HepG2 (cell line): ENCODE data around the gene CR1L. TPM values are rescaled to one million over a fixed set of nuclear protein-coding genes. Genes with fewer than 3 reads are reported as not detected.

Experiments used
- CENPT ChIP-seq: sonication (generic); formaldehyde crosslinking; IDR thresholded peaks from 2 replicates; pipeline ENCODE4 v1.8.0; 2022; ENCODE audit warnings: low read depth, mild to moderate bottlenecking, moderate library complexity, missing genetic modification reagents
- FOXJ3 ChIP-seq: sonication (generic); formaldehyde crosslinking; IDR thresholded peaks from 2 replicates; pipeline ENCODE4 v1.4.0; 2020; ENCODE audit warnings: missing genetic modification reagents, mild to moderate bottlenecking, borderline replicate concordance
- GABPB1 ChIP-seq: IDR thresholded peaks from 2 replicates; pipeline ENCODE4 v1.6.1; 2016; ENCODE audit warnings: mild to moderate bottlenecking, missing genetic modification reagents, moderate library complexity, missing compliant biosample characterization
- HOXA7 ChIP-seq: sonication (generic); formaldehyde crosslinking; IDR thresholded peaks from 2 replicates; pipeline ENCODE4 v1.8.1; 2022; ENCODE audit warnings: mild to moderate bottlenecking, missing genetic modification reagents, moderate library complexity
- KDM2A ChIP-seq: sonication (generic); formaldehyde crosslinking; IDR thresholded peaks from 2 replicates; pipeline ENCODE4 v1.4.0; 2020; ENCODE audit warnings: low read depth, missing genetic modification reagents, borderline replicate concordance
- KLF15 ChIP-seq: sonication (generic); formaldehyde crosslinking; IDR thresholded peaks from 2 replicates; pipeline ENCODE4 v1.8.1; 2023; ENCODE audit warnings: borderline replicate concordance, mild to moderate bottlenecking, inconsistent platforms, missing genetic modification reagents, mixed read lengths
- PAX8 ChIP-seq: sonication (generic); formaldehyde crosslinking; IDR thresholded peaks from 2 replicates; pipeline ENCODE4 v1.8.0; 2022; ENCODE audit warnings: mild to moderate bottlenecking, missing genetic modification reagents, borderline replicate concordance
- PRMT3 ChIP-seq: sonication (generic); formaldehyde crosslinking; IDR thresholded peaks from 2 replicates; pipeline ENCODE4 v1.8.1; 2022; ENCODE audit warnings: low read depth, mild to moderate bottlenecking, moderate library complexity, missing genetic modification reagents, borderline replicate concordance
- RARG ChIP-seq: sonication (generic); formaldehyde crosslinking; IDR thresholded peaks from 2 replicates; pipeline ENCODE4 v1.4.0; 2020; ENCODE audit warnings: low read depth, mild to moderate bottlenecking, missing genetic modification reagents
- RFX1 ChIP-seq: fragments of 450-650 bp; IDR thresholded peaks from 2 replicates; pipeline ENCODE4 v1.6.1; 2017
- SMC3 ChIP-seq: IDR thresholded peaks from 2 replicates; pipeline ENCODE4 v1.6.1; 2011; ENCODE audit warnings: low read length, improper control_type of control experiment
- SOX6 ChIP-seq, 2 experiments: fragments of 450-650 bp in 1 of 2; sonication (generic) in 1 of 2; formaldehyde crosslinking in 1 of 2; IDR thresholded peaks; 2 replicates each; pipeline versions ENCODE4 v1.4.0 to v1.6.1; 2017 to 2020; ENCODE audit warnings: antibody characterized with exemption in 1 of 2, mild to moderate bottlenecking in 1 of 2, missing genetic modification reagents in 1 of 2
- TCF12 ChIP-seq, 2 experiments: fragments of 450-650 bp in 1 of 2; sonication (generic) in 1 of 2; formaldehyde crosslinking in 1 of 2; IDR thresholded peaks; 2 replicates each; pipeline versions ENCODE4 v1.6.1 to v1.8.0; 2017 to 2022; ENCODE audit warnings: antibody characterized with exemption in 1 of 2, mild to moderate bottlenecking in 1 of 2, missing genetic modification reagents in 1 of 2, moderate library complexity in 1 of 2
- ZBTB7A ChIP-seq: sonication (generic); formaldehyde crosslinking; IDR thresholded peaks from 2 replicates; pipeline ENCODE4 v1.8.0; 2022; ENCODE audit warnings: mild to moderate bottlenecking, missing genetic modification reagents
- ZFYVE20 ChIP-seq: sonication (generic); formaldehyde crosslinking; IDR thresholded peaks from 2 replicates; pipeline ENCODE4 v1.8.0; 2023; ENCODE audit warnings: low read depth, mild to moderate bottlenecking, moderate library complexity, missing genetic modification reagents, borderline replicate concordance
- ZNF564 ChIP-seq: sonication (generic); formaldehyde crosslinking; IDR thresholded peaks from 2 replicates; pipeline ENCODE4 v1.8.1; 2023; ENCODE audit warnings: mild to moderate bottlenecking, missing genetic modification reagents
- ZNF724P ChIP-seq: sonication (generic); formaldehyde crosslinking; IDR thresholded peaks from 2 replicates; pipeline ENCODE4 v1.8.0; 2022; ENCODE audit warnings: missing genetic modification reagents, borderline replicate concordance
- ZNF777 ChIP-seq: sonication (generic); formaldehyde crosslinking; IDR thresholded peaks from 2 replicates; pipeline ENCODE4 v1.4.0; 2020; ENCODE audit warnings: missing genetic modification reagents
- ZNF792 ChIP-seq: IDR thresholded peaks from 2 replicates; pipeline ENCODE4 v1.6.1; 2016
- ZNF883 ChIP-seq: sonication (generic); formaldehyde crosslinking; IDR thresholded peaks from 2 replicates; pipeline ENCODE4 v1.5.1; 2020; ENCODE audit warnings: mild to moderate bottlenecking, missing genetic modification reagents; ENCODE audit errors: not compliant biosample characterization
- polyA plus RNA-seq, 8 experiments: library from polyadenylated mRNA; depleted of rRNA in 3 of 8; stranded (reverse) in 7 of 8; unstranded in 1 of 8; fragments of >200 nt; fragmentation: Illumina TruSeq in 4 of 8; extraction: Trizol in 4 of 8; gene quantifications; 2 replicates each; pipeline versions ENCODE4 v1.2.1 to v1.2.3, GENCODE V29; 2011 to 2016; ENCODE audit warnings: low read depth in 4 of 8, missing spikeins in 1 of 8, mixed read lengths in 1 of 8; ENCODE audit not compliant: insufficient read depth in 1 of 8
- total RNA-seq, 5 experiments: library from RNA; depleted of rRNA; stranded (reverse); fragments of >200 nt; fragmentation: Illumina TruSeq; extraction: Trizol; gene quantifications; 2 replicates each; pipeline ENCODE4 v1.2.3, GENCODE V29; 2016; ENCODE audit warnings: low read depth in 1 of 5
- TF ChIP-seq, protein P1 (sequence below): sonication (generic); formaldehyde crosslinking; IDR thresholded peaks from one replicate; pipeline ENCODE4 v1.5.1; 2020; ENCODE audit warnings: mild to moderate bottlenecking, missing genetic modification reagents; ENCODE audit errors: not compliant biosample characterization

The CR1L gene
- total and polyA plus RNA-seq, 2 of the 13 experiments (the other 11 are each of a cell fraction or from before 2014, with no cell fraction given) = not detected

DNA sequence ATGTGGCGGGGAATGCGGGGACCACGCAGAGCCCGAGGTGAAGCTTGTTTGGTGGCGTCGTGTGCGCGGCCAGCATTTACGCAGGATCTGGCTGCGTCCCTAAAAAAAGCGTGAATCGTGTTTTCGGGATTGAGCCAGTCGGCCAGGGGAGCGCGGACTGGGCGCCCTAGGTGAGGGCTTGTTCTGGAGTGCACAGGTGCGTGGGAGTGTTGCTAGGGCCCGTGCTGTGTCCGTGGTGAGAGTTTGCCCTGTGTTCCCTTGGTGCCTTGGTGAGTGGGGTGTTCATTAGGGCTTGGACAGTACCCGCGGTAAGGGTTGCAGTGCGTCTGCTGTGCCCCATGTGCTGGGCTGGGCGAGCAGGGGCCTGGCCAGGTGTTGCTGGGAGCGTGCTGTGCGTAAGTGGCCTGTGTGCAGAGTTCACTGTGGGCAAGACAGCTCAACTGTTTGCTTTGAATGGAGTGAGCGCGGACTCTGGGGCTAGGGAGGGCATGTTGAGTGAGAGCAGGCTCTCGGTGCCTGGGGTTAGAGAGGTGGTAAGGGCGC is 107.6 kb downstream of the CR1L start (continued):
- TF ChIP-seq RARG (CRISPR knock-in tag) (no peak), PAX8 (CRISPR knock-in tag) (no peak), ZBTB7A (0 out of 2 replicates have a peak, but pooled peaks have one; percentile 47), KLF15 (CRISPR knock-in tag) (no peak), GABPB1 (CRISPR knock-in tag) (no peak), PRMT3 (CRISPR knock-in tag) (no peak), ZNF883 (CRISPR knock-in tag) (peak; percentile 19), ZNF792 (peak; percentile 69), SOX6 (IDR thresholded peaks at IDR 0.05) (no peak), SOX6 (CRISPR knock-in tag; IDR thresholded peaks at IDR 0.05) (0 out of 2 replicates have a peak, but pooled peaks have one; percentile 43), RFX1 (no peak), ZNF777 (CRISPR knock-in tag) (0 out of 2 replicates have a peak, but pooled peaks have one; percentile 31), TCF12 (IDR thresholded peaks at IDR 0.05) (no peak), TCF12 (CRISPR knock-in tag; IDR thresholded peaks at IDR 0.05) (no peak), SMC3 (no peak), ZNF564 (CRISPR knock-in tag) (no peak), HOXA7 (CRISPR knock-in tag) (no peak), ZFYVE20 (CRISPR knock-in tag) (no peak), FOXJ3 (CRISPR knock-in tag) (no peak; the same call in 1 of the 2 replicates), CENPT (no peak; the same call in 1 of the 2 replicates), ZNF724P (CRISPR knock-in tag) (no peak), KDM2A (CRISPR knock-in tag) (no peak)
- TF ChIP-seq, protein P1, sequence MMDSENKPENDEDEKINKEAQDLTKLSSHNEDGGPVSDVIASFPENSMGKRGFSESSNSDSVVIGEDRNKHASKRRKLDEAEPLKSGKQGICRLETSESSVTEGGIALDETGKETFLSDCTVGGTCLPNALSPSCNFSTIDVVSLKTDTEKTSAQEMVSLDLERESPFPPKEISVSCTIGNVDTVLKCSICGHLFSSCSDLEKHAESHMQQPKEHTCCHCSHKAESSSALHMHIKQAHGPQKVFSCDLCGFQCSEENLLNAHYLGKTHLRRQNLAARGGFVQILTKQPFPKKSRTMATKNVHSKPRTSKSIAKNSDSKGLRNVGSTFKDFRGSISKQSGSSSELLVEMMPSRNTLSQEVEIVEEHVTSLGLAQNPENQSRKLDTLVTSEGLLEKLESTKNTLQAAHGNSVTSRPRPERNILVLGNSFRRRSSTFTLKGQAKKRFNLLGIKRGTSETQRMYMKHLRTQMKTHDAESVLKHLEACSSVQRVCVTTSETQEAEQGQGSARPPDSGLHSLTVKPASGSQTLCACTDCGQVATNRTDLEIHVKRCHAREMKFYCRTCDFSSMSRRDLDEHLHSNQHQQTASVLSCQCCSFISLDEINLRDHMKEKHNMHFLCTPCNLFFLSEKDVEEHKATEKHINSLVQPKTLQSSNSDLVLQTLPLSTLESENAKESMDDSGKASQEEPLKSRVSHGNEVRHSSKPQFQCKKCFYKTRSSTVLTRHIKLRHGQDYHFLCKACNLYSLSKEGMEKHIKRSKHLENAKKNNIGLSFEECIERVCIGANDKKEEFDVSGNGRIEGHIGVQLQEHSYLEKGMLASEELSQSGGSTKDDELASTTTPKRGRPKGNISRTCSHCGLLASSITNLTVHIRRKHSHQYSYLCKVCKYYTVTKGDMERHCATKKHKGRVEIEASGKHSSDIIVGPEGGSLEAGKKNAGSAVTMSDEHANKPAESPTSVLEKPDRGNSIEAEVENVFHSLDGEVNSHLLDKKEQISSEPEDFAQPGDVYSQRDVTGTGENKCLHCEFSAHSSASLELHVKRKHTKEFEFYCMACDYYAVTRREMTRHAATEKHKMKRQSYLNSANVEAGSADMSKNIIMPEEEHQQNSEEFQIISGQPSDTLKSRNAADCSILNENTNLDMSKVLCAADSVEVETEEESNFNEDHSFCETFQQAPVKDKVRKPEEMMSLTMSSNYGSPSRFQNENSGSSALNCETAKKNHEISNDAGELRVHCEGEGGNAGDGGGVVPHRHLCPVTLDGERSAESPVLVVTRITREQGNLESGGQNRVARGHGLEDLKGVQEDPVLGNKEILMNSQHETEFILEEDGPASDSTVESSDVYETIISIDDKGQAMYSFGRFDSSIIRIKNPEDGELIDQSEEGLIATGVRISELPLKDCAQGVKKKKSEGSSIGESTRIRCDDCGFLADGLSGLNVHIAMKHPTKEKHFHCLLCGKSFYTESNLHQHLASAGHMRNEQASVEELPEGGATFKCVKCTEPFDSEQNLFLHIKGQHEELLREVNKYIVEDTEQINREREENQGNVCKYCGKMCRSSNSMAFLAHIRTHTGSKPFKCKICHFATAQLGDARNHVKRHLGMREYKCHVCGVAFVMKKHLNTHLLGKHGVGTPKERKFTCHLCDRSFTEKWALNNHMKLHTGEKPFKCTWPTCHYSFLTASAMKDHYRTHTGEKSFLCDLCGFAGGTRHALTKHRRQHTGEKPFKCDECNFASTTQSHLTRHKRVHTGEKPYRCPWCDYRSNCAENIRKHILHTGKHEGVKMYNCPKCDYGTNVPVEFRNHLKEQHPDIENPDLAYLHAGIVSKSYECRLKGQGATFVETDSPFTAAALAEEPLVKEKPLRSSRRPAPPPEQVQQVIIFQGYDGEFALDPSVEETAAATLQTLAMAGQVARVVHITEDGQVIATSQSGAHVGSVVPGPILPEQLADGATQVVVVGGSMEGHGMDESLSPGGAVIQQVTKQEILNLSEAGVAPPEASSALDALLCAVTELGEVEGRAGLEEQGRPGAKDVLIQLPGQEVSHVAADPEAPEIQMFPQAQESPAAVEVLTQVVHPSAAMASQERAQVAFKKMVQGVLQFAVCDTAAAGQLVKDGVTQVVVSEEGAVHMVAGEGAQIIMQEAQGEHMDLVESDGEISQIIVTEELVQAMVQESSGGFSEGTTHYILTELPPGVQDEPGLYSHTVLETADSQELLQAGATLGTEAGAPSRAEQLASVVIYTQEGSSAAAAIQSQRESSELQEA = peak; percentile 33
